Measurements from ENCODE around the gene PLAAT1.

DNA sequence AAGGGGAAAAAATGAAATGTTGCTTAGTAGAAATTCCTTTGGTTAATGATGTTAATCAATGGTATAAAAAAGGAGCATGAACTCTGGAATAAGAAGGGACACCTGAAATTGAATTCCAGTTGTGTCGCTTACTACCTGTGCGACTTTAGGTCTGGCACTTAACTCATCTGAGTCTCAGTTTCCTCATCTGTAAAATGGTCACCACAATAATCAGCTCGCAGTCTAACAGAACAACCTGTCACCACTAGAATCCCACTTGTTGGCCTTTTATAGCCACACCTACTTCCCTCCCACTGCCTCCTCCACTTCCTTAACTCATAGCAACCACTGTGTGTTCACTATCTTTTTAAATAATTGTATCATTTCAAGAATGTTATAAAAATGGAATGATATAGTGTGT, 2.5 kb downstream of the PLAAT1 start:
- TF ChIP-seq, protein P1, sequence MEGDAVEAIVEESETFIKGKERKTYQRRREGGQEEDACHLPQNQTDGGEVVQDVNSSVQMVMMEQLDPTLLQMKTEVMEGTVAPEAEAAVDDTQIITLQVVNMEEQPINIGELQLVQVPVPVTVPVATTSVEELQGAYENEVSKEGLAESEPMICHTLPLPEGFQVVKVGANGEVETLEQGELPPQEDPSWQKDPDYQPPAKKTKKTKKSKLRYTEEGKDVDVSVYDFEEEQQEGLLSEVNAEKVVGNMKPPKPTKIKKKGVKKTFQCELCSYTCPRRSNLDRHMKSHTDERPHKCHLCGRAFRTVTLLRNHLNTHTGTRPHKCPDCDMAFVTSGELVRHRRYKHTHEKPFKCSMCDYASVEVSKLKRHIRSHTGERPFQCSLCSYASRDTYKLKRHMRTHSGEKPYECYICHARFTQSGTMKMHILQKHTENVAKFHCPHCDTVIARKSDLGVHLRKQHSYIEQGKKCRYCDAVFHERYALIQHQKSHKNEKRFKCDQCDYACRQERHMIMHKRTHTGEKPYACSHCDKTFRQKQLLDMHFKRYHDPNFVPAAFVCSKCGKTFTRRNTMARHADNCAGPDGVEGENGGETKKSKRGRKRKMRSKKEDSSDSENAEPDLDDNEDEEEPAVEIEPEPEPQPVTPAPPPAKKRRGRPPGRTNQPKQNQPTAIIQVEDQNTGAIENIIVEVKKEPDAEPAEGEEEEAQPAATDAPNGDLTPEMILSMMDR (IDR thresholded peaks at IDR 0.05), result no peak
- TF ChIP-seq ZBTB21 (CRISPR knock-in tag; IDR thresholded peaks at IDR 0.05; ENCODE audit: borderline replicate concordance), result no peak
- TF ChIP-seq, protein P2, sequence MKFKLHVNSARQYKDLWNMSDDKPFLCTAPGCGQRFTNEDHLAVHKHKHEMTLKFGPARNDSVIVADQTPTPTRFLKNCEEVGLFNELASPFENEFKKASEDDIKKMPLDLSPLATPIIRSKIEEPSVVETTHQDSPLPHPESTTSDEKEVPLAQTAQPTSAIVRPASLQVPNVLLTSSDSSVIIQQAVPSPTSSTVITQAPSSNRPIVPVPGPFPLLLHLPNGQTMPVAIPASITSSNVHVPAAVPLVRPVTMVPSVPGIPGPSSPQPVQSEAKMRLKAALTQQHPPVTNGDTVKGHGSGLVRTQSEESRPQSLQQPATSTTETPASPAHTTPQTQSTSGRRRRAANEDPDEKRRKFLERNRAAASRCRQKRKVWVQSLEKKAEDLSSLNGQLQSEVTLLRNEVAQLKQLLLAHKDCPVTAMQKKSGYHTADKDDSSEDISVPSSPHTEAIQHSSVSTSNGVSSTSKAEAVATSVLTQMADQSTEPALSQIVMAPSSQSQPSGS (CRISPR knock-in tag; IDR thresholded peaks at IDR 0.05; ENCODE audit: borderline replicate concordance, low read depth), result no peak
- TF ChIP-seq SP1 (CRISPR knock-in tag; conservative IDR thresholded peaks at IDR 0.05), result no peak
- no peak for TF ChIP-seq NFYB (CRISPR knock-in tag; conservative IDR thresholded peaks at IDR 0.05; ENCODE audit: low read depth)
- TF ChIP-seq, protein P3, sequence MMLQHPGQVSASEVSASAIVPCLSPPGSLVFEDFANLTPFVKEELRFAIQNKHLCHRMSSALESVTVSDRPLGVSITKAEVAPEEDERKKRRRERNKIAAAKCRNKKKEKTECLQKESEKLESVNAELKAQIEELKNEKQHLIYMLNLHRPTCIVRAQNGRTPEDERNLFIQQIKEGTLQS (CRISPR knock-in tag; conservative IDR thresholded peaks at IDR 0.05), result no peak
- no peak for TF ChIP-seq ETV6 (CRISPR knock-in tag; IDR thresholded peaks at IDR 0.05)
- TF ChIP-seq ESRRA (CRISPR knock-in tag; IDR thresholded peaks at IDR 0.05; ENCODE audit: borderline replicate concordance), result no peak

All from WTC11 (cell line).